Sciatic nerve (tissue), 2 donors: ENCODE measurements around the gene MAU2. TPM values are rescaled to one million over a fixed set of nuclear protein-coding genes. Genes with fewer than 3 reads are reported as not detected.

Source experiments
- ATAC-seq: fragments of 200-7000 bp; cut with Tn5 transposase; one replicate; pipeline ENCODE4 v1.9.1; 2020; ENCODE audit warnings: mild to moderate bottlenecking, moderate library complexity
- DNase-seq: peaks from one replicate; pipeline ENCODE4 v3.0.0-alpha.2; 2020; ENCODE audit warnings: low spot score
- intact Hi-C: fragments of 100-400 bp; cut with DNase I; formaldehyde crosslinking; loops from one replicate; pipeline ENCODE4 v1.14.2; 2022
- total RNA-seq: library from RNA; stranded (reverse); fragmentation: NEBNext Ultra II Directional; extraction: Animal tissue kit (Norgen Biotek cat#: 25700); gene quantifications from one replicate; pipeline ENCODE4 v1.2.1, GENCODE V29; 2021
- donor health status: DM: no; HTN: no; CAD: no.
- donor health status: DM: no; HTN: no; CAD: no.

The MAU2 gene
- total RNA-seq, 1 donor from 2014 or later = 78.5 TPM

GRCh38 chr19:19304186-19304965 lies 16.3 kb upstream of the MAU2 start:
- ATAC-seq = no peak

GRCh38 chr19:19305066-19305465 lies 15.6 kb upstream of the MAU2 start:
- ATAC-seq (no peak), DNase-seq (no peak)
- intact Hi-C loops = no loop called here

More at GRCh38 chr19:19304186-19304965, 16.3 kb upstream of the MAU2 start:
- DNase-seq = no peak
- intact Hi-C loops = loop anchor here (5.0 kb wide), 1 partner anchor 303 kb away; no protein-coding TSS in a partner anchor

GRCh38 chr19:19305696-19306095 lies 14.9 kb upstream of the MAU2 start:
- intact Hi-C loops = no loop called here
- ATAC-seq (no peak), DNase-seq (no peak)

GRCh38 chr19:19306191-19306590 lies 14.4 kb upstream of the MAU2 start:
- intact Hi-C loops = no loop called here
- DNase-seq = no peak
- ATAC-seq = no peak

- DNase-seq (no peak), ATAC-seq (no peak)
- intact Hi-C loops = no loop called here
These were observed 12.3 kb upstream of the MAU2 start for GRCh38 chr19:19308373-19308772.

GRCh38 chr19:19315444-19315843 lies 5.2 kb upstream of the MAU2 start:
- ATAC-seq = no peak
- DNase-seq = no peak
- intact Hi-C loops = no loop called here

GRCh38 chr19:19316082-19316481 lies 4.5 kb upstream of the MAU2 start:
- no peak for DNase-seq
- intact Hi-C loops = no loop called here
- ATAC-seq = no peak

- ATAC-seq = peak; percentile 16
- intact Hi-C loops = no loop called here
- DNase-seq = no peak
These were observed 783 bp upstream of the MAU2 start for GRCh38 chr19:19319732-19320360.

- DNase-seq (no peak), ATAC-seq (no peak)
- intact Hi-C loops = no loop called here
These were observed 530 bp downstream of the MAU2 start for GRCh38 chr19:19321141-19321577.

- ATAC-seq (no peak), DNase-seq (no peak)
- intact Hi-C loops = no loop called here
These were observed 3.6 kb downstream of the MAU2 start for GRCh38 chr19:19324059-19324770.

GRCh38 chr19:19327672-19328071 lies 7.0 kb downstream of the MAU2 start:
- intact Hi-C loops = no loop called here
- DNase-seq (no peak), ATAC-seq (no peak)

GRCh38 chr19:19329126-19329525 lies 8.5 kb downstream of the MAU2 start:
- intact Hi-C loops = no loop called here
- DNase-seq (no peak), ATAC-seq (no peak)

- DNase-seq (no peak), ATAC-seq (peak; percentile 7)
- intact Hi-C loops = no loop called here
These were observed 13.7 kb downstream of the MAU2 start for GRCh38 chr19:19334063-19334988.

GRCh38 chr19:19334989-19335344 lies 14.3 kb downstream of the MAU2 start:
- DNase-seq = no peak
- no peak for ATAC-seq
- intact Hi-C loops = no loop called here

GRCh38 chr19:19335408-19336158 lies 15.0 kb downstream of the MAU2 start:
- DNase-seq (no peak), ATAC-seq (no peak)
- intact Hi-C loops = no loop called here

- ATAC-seq (no peak), DNase-seq (no peak)
- intact Hi-C loops = no loop called here
These were observed 16.0 kb downstream of the MAU2 start for GRCh38 chr19:19336597-19336996.

- intact Hi-C loops = no loop called here
- DNase-seq (no peak), ATAC-seq (no peak)
These were observed 16.5 kb downstream of the MAU2 start for GRCh38 chr19:19337120-19337519.

GRCh38 chr19:19338082-19338481 lies 17.5 kb downstream of the MAU2 start:
- no peak for ATAC-seq

More at GRCh38 chr19:19338082-19338481, 17.5 kb downstream of the MAU2 start:
- DNase-seq = no peak
- intact Hi-C loops = no loop called here
